Spleen (tissue), 11 donors: ENCODE measurements around the gene BCLAF1. TPM values are rescaled to one million over a fixed set of nuclear protein-coding genes. Genes with fewer than 3 reads are reported as not detected.

Source experiments
- DNase-seq: peaks from one replicate; pipeline ENCODE4 v3.0.0-alpha.2; 2020
- H3K27ac ChIP-seq, 8 donors: fragments of 200-600 bp; sonication (generic) in 7 of 8; 1 replicate in 4 of 8; 2 replicates in 4 of 8; pipeline versions ENCODE4 v1.5.0 to v1.8.0; 2016 to 2021; ENCODE audit warnings: inconsistent platforms in 4 of 8, mild to moderate bottlenecking in 4 of 8, moderate library complexity in 1 of 8
- H3K27me3 ChIP-seq, 7 donors: fragments of 200-600 bp; sonication (generic) in 6 of 7; replicated peaks in 1 of 7; 1 replicate in 4 of 7; 2 replicates in 3 of 7; pipeline versions ENCODE4 v1.5.0 to v1.8.0; 2016 to 2021; ENCODE audit warnings: inconsistent platforms in 3 of 7, mild to moderate bottlenecking in 1 of 7
- H3K36me3 ChIP-seq, 6 donors: fragments of 200-600 bp; sonication (generic) in 5 of 6; 1 replicate in 4 of 6; 2 replicates in 2 of 6; pipeline versions ENCODE4 v1.5.0 to v1.8.0; 2016 to 2021; ENCODE audit warnings: inconsistent platforms in 2 of 6
- H3K4me1 ChIP-seq, 6 donors: fragments of 200-600 bp; sonication (generic) in 5 of 6; 1 replicate in 3 of 6; 2 replicates in 3 of 6; pipeline versions ENCODE4 v1.5.0 to v1.8.0; 2016 to 2021; ENCODE audit warnings: inconsistent platforms in 3 of 6
- H3K4me3 ChIP-seq, 8 donors: fragments of 200-600 bp; sonication (generic) in 7 of 8; 1 replicate in 4 of 8; 2 replicates in 4 of 8; pipeline versions ENCODE4 v1.5.0 to v1.8.0; 2016 to 2021; ENCODE audit warnings: inconsistent platforms in 4 of 8, mild to moderate bottlenecking in 4 of 8, moderate library complexity in 2 of 8
- H3K9me3 ChIP-seq, 8 donors: fragments of 200-600 bp; sonication (generic) in 7 of 8; 1 replicate in 4 of 8; 2 replicates in 4 of 8; pipeline versions ENCODE4 v1.5.0 to v1.8.0; 2016 to 2021; ENCODE audit warnings: inconsistent platforms in 4 of 8
- CTCF ChIP-seq, 11 experiments: fragments of 200-600 bp in 7 of 11; fragments of 450-650 bp in 4 of 11; sonication (generic) in 4 of 11; IDR thresholded peaks in 8 of 11; conservative IDR thresholded peaks in 3 of 11; 1 replicate in 7 of 11; 2 replicates in 4 of 11; pipeline versions ENCODE4 v1.4.0 to v1.8.0; 2016 to 2021; ENCODE audit warnings: antibody characterized with exemption in 11 of 11, inconsistent platforms in 4 of 11, mild to moderate bottlenecking in 1 of 11
- POLR2A ChIP-seq, 3 donors: fragments of 450-650 bp; IDR thresholded peaks; one replicate each; pipeline ENCODE4 v1.5.1; 2017; ENCODE audit warnings: antibody characterized with exemption in 3 of 3, mild to moderate bottlenecking in 1 of 3
- POLR2AphosphoS5 ChIP-seq, 3 donors: sonication (generic); formaldehyde crosslinking; IDR thresholded peaks; one replicate each; pipeline ENCODE4 v1.5.1; 2017; ENCODE audit warnings: antibody characterized with exemption in 3 of 3
- WGBS, 5 donors: extraction: QIAGEN DNeasy Blood & Tissue Kit in 3 of 5; methylation state at CpG; one replicate each; pipeline versions ENCODE4 v1.1.5 to v1.1.7; 2013 to 2018; 5-methylcytosine and 5-hydroxymethylcytosine counted together
- intact Hi-C: fragments of 100-400 bp; cut with DNase I; formaldehyde crosslinking; loops from one replicate; pipeline ENCODE4 v1.15.0; 2023; ENCODE audit warnings: low total_unique reads
- polyA plus RNA-seq, 3 donors: library from polyadenylated mRNA; stranded (reverse); fragments of 200-250 nt; gene quantifications; one replicate each; pipeline ENCODE4 v1.2.1, GENCODE V29; 2013
- total RNA-seq, 7 donors: library from RNA; depleted of rRNA in 3 of 7; stranded (reverse); fragments of >200 nt in 3 of 7; fragmentation: NEBNext Ultra II Directional in 4 of 7; extraction: Animal tissue kit (Norgen Biotek cat#: 25700) in 4 of 7; gene quantifications; one replicate each; pipeline versions ENCODE4 v1.1.0 to v1.2.1, GENCODE V29; 2016 to 2021
- donor health status: healthy with polysubstance abuse.
- donor health status: DM: no; HTN: no; CAD: no; lungs with moderate emphysema.
- donor health status: DM: no; HTN: no; CAD: no.
- donor health status: Bipolar disorder and iron deficiency.
- donor health status: healthy.
- donor health status: DM: no; HTN: no; CAD: no.
- donor health status: DM: yes; HTN: yes; CAD: no.

The BCLAF1 gene
- total and polyA plus RNA-seq, 10 donors: 22.9 to 228 (median 170) TPM

DNA sequence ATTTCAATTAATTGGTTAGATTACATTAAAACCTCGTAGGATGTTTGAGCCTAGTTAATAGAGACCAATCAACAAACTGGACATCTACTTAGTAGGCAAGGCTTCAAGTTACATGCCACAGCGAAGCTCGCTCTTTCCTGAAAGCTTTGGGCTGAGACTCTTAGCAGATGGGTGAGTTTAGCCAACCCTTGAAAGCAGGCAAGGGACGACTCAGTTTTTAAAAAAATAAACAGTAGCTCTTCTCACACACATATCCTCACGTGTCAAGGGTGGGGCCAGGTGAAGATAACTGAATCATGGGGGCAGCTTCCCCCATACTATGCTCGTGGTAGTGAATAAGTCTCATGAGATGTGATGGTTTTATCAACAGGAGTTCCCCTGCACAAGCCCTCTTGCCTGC is 40.3 kb downstream of the BCLAF1 start:
- H3K27me3 ChIP-seq: no peaks in the 10 kb centered on the region
- H3K27ac ChIP-seq: peak overlapping the region in 1 of 8 donors; percentile 78
- intact Hi-C loops: no loop called here
- TF ChIP-seq CTCF (IDR thresholded peaks at IDR 0.05 in 8 of 11, conservative IDR thresholded peaks at IDR 0.05 in 3 of 11): no peak
- no peak for TF ChIP-seq POLR2AphosphoS5 (IDR thresholded peaks at IDR 0.05)
- TF ChIP-seq POLR2A (IDR thresholded peaks at IDR 0.05): no peak
- 27 to 41% (median 31%) methylated on average over 6 of the region's 6 CpGs for WGBS, 5 donors
- no peaks in the 10 kb centered on the region for H3K9me3 ChIP-seq
- peaks cover 3 to 31% (median 20%) of the 10 kb centered on the region in 6 donors for H3K4me1 ChIP-seq
- H3K36me3 ChIP-seq: no peaks in the 10 kb centered on the region
- peak overlapping the region in 7 of 8 donors; percentile 69 to 97 (median 85) for H3K4me3 ChIP-seq
- no peak for DNase-seq

- DNase-seq: no peak
- Histone ChIP-seq H3K27me3 (no peaks in the 10 kb centered on the region), H3K4me1 (peaks cover 0 to 3% (median 1%) of the 10 kb centered on the region in 6 donors), H3K4me3 (no peak overlapping the region), H3K9me3 (no peaks in the 10 kb centered on the region), H3K27ac (no peak overlapping the region), H3K36me3 (peaks cover 0 to 28% (median 0%) of the 10 kb centered on the region in 6 donors)
- TF ChIP-seq CTCF (IDR thresholded peaks at IDR 0.05 in 8 of 11, conservative IDR thresholded peaks at IDR 0.05 in 3 of 11) (no peak), POLR2AphosphoS5 (IDR thresholded peaks at IDR 0.05) (no peak), POLR2A (IDR thresholded peaks at IDR 0.05) (no peak)
- intact Hi-C loops: no loop called here
- WGBS, 5 donors: 93 to 97% (median 95%) methylated on average over 5 of the region's 5 CpGs
Measured at GRCh38 chr6:136244061-136244616, 45.5 kb downstream of the BCLAF1 start.

DNA sequence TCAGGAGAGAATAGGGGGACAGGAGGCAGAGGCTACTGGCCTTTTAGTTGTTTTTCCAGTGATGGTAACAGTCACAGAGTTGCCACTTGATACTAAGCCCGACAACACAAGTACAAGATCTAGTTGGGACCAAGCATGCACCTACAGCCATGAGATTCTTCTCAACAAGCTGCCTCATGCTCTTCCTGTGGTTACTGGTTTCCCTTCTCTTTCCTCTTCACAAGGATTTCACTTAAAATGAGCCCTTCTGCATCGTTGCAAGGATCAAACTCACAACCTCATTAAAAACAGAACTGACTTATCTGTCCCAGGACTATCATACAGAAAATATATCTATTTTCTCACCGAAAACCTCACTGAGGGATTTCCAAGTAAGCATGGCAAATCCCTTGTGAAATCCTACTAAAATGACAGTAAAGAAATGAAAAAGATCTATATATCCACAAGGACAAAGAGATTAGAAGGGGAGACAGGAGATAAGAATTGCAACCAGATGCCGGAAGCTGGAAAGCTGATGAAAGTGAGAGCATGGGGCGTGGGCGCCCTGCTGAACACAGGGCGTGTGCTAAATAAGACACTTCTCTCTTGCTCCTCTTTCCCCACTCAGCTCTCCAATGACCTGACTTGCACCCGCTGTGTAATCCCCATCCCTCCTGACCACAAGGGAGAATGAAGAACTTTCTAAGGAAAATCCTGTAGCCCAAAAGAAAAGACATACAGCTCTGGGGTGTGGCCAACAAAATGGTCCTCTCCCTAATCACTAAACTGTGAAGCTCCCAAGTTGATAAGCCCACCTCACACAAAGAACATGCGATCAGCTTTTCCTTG is 53.0 kb downstream of the BCLAF1 start:
- Histone ChIP-seq H3K27ac (no peak overlapping the region), H3K4me1 (peaks cover 0 to 10% (median 0%) of the 10 kb centered on the region in 6 donors), H3K4me3 (no peak overlapping the region), H3K27me3 (no peaks in the 10 kb centered on the region), H3K36me3 (peaks cover 0 to 49% (median 0%) of the 10 kb centered on the region in 6 donors), H3K9me3 (no peaks in the 10 kb centered on the region)
- no peak for TF ChIP-seq CTCF (IDR thresholded peaks at IDR 0.05 in 8 of 11, conservative IDR thresholded peaks at IDR 0.05 in 3 of 11)
- TF ChIP-seq POLR2AphosphoS5 (IDR thresholded peaks at IDR 0.05): no peak
- TF ChIP-seq POLR2A (IDR thresholded peaks at IDR 0.05): no peak
- intact Hi-C loops: no loop called here
- WGBS, 5 donors: 56 to 70% (median 60%) methylated on average over 9 of the region's 9 CpGs
- no peak for DNase-seq

GRCh38 chr6:136235233-136235564 is 54.4 kb downstream of the BCLAF1 start:
- WGBS, 5 donors: 85 to 93% (median 89%) methylated on average over 4 of the region's 4 CpGs
- H3K27me3 ChIP-seq: no peaks in the 10 kb centered on the region
- no peak overlapping the region for H3K27ac ChIP-seq
- H3K4me1 ChIP-seq: peaks cover 0 to 10% (median 0%) of the 10 kb centered on the region in 6 donors
- H3K9me3 ChIP-seq: no peaks in the 10 kb centered on the region
- H3K36me3 ChIP-seq: peaks cover 0 to 50% (median 0%) of the 10 kb centered on the region in 6 donors
- TF ChIP-seq CTCF (IDR thresholded peaks at IDR 0.05 in 8 of 11, conservative IDR thresholded peaks at IDR 0.05 in 3 of 11): no peak
- TF ChIP-seq POLR2A (IDR thresholded peaks at IDR 0.05): no peak
- no peak for TF ChIP-seq POLR2AphosphoS5 (IDR thresholded peaks at IDR 0.05)
- DNase-seq: no peak
- H3K4me3 ChIP-seq: no peak overlapping the region
- intact Hi-C loops: no loop called here
